GM12878 (cell line): ENCODE measurements around the gene CCIN.

Experiments
- FOXK2 ChIP-seq: fragments of 450-650 bp; IDR thresholded peaks from 2 replicates; pipeline ENCODE4 v1.6.1; 2017; ENCODE audit warnings: mild to moderate bottlenecking, moderate library complexity
- TCF12 ChIP-seq: IDR thresholded peaks from 2 replicates; pipeline ENCODE4 v1.6.1; 2011; ENCODE audit warnings: low read depth, mild to moderate bottlenecking, low read length
- ZNF274 ChIP-seq: IDR thresholded peaks from one replicate; pipeline ENCODE4 v1.8.0; 2011; ENCODE audit not compliant: insufficient read length, insufficient read depth
- TF ChIP-seq, protein P1 (sequence below), 3 experiments: IDR thresholded peaks in 2 of 3; conservative IDR thresholded peaks in 1 of 3; 2 replicates each; pipeline ENCODE4 v1.5.1; 2011; ENCODE audit warnings: low read depth in 3 of 3, low read length in 3 of 3, mild to moderate bottlenecking in 3 of 3, control low read depth in 2 of 3, moderate library complexity in 2 of 3, inconsistent platforms in 1 of 3, mixed read lengths in 1 of 3; ENCODE audit not compliant: control insufficient read depth in 2 of 3, insufficient read depth in 1 of 3; ENCODE audit errors: extremely low read depth in 1 of 3

DNA sequence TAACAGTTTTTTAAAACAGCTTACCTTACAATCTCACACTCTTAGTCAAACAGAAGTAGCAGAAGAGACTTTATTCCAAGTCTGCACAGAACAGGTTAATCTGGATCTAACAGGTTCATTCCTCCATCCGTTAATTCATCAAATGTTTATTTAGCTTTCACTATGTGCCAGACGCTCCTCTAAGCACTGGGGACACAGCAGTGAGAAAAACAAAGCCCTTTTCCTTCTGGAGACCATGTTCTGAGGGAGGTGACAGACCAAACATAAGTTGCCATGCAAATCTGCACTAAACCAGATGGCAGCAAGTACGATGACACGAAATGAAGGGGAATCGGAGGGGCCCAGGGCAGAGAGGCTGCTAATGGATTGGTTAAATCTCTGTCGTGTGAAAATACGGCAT, 49.7 kb upstream of the CCIN start:
- no peak for TF ChIP-seq ZNF274
- TF ChIP-seq, protein P1, sequence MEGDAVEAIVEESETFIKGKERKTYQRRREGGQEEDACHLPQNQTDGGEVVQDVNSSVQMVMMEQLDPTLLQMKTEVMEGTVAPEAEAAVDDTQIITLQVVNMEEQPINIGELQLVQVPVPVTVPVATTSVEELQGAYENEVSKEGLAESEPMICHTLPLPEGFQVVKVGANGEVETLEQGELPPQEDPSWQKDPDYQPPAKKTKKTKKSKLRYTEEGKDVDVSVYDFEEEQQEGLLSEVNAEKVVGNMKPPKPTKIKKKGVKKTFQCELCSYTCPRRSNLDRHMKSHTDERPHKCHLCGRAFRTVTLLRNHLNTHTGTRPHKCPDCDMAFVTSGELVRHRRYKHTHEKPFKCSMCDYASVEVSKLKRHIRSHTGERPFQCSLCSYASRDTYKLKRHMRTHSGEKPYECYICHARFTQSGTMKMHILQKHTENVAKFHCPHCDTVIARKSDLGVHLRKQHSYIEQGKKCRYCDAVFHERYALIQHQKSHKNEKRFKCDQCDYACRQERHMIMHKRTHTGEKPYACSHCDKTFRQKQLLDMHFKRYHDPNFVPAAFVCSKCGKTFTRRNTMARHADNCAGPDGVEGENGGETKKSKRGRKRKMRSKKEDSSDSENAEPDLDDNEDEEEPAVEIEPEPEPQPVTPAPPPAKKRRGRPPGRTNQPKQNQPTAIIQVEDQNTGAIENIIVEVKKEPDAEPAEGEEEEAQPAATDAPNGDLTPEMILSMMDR (IDR thresholded peaks at IDR 0.05 in 2 of 3, conservative IDR thresholded peaks at IDR 0.05 in 1 of 3; ENCODE audit: control insufficient read depth in 2 of 3, extremely low read depth in 1 of 3, insufficient read depth in 1 of 3, low read depth in 3 of 3, low read length in 3 of 3) = no peak
- TF ChIP-seq TCF12 = no peak
- no peak for TF ChIP-seq FOXK2
